ENCODE data around the gene HOXD11. TPM values are rescaled to one million over a fixed set of nuclear protein-coding genes. Genes with fewer than 3 reads are reported as not detected.

Gene HOXD11
- total and polyA plus RNA-seq, 9 of the 15 experiments (the other 6 are each of a cell fraction or from before 2014, with no cell fraction given) = not detected

- TF ChIP-seq, protein P1, sequence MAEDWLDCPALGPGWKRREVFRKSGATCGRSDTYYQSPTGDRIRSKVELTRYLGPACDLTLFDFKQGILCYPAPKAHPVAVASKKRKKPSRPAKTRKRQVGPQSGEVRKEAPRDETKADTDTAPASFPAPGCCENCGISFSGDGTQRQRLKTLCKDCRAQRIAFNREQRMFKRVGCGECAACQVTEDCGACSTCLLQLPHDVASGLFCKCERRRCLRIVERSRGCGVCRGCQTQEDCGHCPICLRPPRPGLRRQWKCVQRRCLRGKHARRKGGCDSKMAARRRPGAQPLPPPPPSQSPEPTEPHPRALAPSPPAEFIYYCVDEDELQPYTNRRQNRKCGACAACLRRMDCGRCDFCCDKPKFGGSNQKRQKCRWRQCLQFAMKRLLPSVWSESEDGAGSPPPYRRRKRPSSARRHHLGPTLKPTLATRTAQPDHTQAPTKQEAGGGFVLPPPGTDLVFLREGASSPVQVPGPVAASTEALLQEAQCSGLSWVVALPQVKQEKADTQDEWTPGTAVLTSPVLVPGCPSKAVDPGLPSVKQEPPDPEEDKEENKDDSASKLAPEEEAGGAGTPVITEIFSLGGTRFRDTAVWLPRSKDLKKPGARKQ (CRISPR knock-in tag; IDR thresholded peaks at IDR 0.05) = no peak
- TF ChIP-seq MYBL2 (IDR thresholded peaks at IDR 0.05; ENCODE audit: low read depth) (no peak), MYBL2 (CRISPR knock-in tag; IDR thresholded peaks at IDR 0.05; ENCODE audit: borderline replicate concordance) (no peak), MTF1 (CRISPR knock-in tag; IDR thresholded peaks at IDR 0.05; ENCODE audit: borderline replicate concordance) (no peak), ZFP36 (IDR thresholded peaks at IDR 0.05; ENCODE audit: low read depth, low read length, partially characterized antibody) (no peak), SMARCA5 (IDR thresholded peaks at IDR 0.05) (no peak), ETV6 (IDR thresholded peaks at IDR 0.05; ENCODE audit: borderline replicate concordance in 1 of 2, low read depth in 2 of 2, low read length in 1 of 2) (no peak), ETV6 (CRISPR knock-in tag; IDR thresholded peaks at IDR 0.05; ENCODE audit: borderline replicate concordance) (no peak), CTBP1 (IDR thresholded peaks at IDR 0.05; ENCODE audit: borderline replicate concordance) (no peak), MCM3 (IDR thresholded peaks at IDR 0.05) (no peak)
Measured at GRCh38 chr2:176093145-176093897, 13.8 kb upstream of the HOXD11 start (continued).

DNA sequence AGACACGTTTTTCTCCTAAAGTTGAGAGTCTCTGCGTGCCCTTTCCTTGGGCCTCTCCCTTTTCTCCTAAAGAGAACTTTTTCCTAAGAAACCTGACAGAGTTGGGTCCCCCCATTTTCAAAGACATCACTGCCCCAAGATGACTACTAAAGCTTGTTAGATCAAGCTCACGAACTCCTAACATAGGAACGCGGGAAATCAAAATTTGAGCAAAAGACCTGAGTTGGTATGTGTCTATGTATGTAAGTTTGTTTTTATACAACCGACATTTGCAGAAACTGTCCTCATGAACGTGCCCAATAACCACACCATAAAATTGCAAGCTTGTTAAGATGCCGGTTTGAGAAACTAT lies 13.2 kb upstream of the HOXD11 start:
- WGBS (ENCODE audit: insufficient coverage, low coverage, missing lambda C conversion rate) = 9% methylated on average over 8 of the region's 8 CpGs
- Histone ChIP-seq H3K4me2 (ENCODE audit: insufficient read depth, low read length) (no peak overlapping the region), H3K9ac (ENCODE audit: insufficient read depth in 1 of 2, low read depth in 2 of 2, low read length in 2 of 2) (no peak overlapping the region), H3K9me3 (replicated peaks; ENCODE audit: control insufficient read depth, insufficient read depth, low read depth, low read length) (no peaks in the 10 kb centered on the region), H2AFZ (ENCODE audit: low read depth, low read length) (no peak overlapping the region), H3K36me3 (ENCODE audit: control insufficient read depth, insufficient read depth, low read length) (no peaks in the 10 kb centered on the region), H3K79me2 (ENCODE audit: control insufficient read depth, insufficient read depth, low read length) (no peaks in the 10 kb centered on the region), H3K4me3 (no peak overlapping the region), H3K9me1 (ENCODE audit: control insufficient read depth, insufficient read depth, low read length) (no peaks in the 10 kb centered on the region), H3K27me3 (ENCODE audit: control insufficient read depth in 2 of 2, insufficient read depth in 2 of 2, low read length in 2 of 2) (peaks cover 65 to 75% of the 10 kb centered on the region in 2 experiments), H3K4me1 (replicated peaks in 1 of 2; ENCODE audit: control insufficient read depth in 2 of 2, insufficient read depth in 2 of 2, low read length in 2 of 2) (peaks cover 8 to 24% of the 10 kb centered on the region in 2 experiments), H4K20me1 (replicated peaks; ENCODE audit: control insufficient read depth, insufficient read depth, low read length) (peaks cover 11% of the 10 kb centered on the region; the same call in 1 of the 2 replicates), H3K27ac (ENCODE audit: extremely low read depth, low read depth, low read length) (no peak overlapping the region)
- no peak for DNase-seq (ENCODE audit: extremely low read depth in 1 of 4, low spot score in 3 of 4)
- no peak for TF ChIP-seq JUN (IDR thresholded peaks at IDR 0.05; ENCODE audit: borderline replicate concordance, low read depth, low read length)
- TF ChIP-seq JUN (CRISPR knock-in tag; IDR thresholded peaks at IDR 0.05; ENCODE audit: borderline replicate concordance) = no peak
- no peak for TF ChIP-seq MCM7 (IDR thresholded peaks at IDR 0.05)
- in situ Hi-C loops (cut with MboI) = loop anchor here (25.0 kb wide), 1 partner anchor 1057 kb away; no protein-coding TSS in a partner anchor
- ChIA-PET POLR2A (no interaction called here), CTCF (ENCODE audit: low intra/inter-chr PET ratio) (no interaction called here)
- no TSS peak for BruUV-seq (replicated peaks)
- no peak for ATAC-seq
- intact Hi-C loops (cut with micrococcal nuclease) = no loop called here
- no peak for FAIRE-seq

Measured in K562 (cell line).